Measurements from ENCODE around the gene ATP13A3.

ATP13A3 gene

GRCh38 chr3:194368918-194369317 is 117.9 kb downstream of the ATP13A3 start:
- DNase-seq = no peak

- DNase-seq = no peak
Measured at GRCh38 chr3:194367992-194368841, 118.6 kb downstream of the ATP13A3 start.

GRCh38 chr3:194365978-194366490 is 120.8 kb downstream of the ATP13A3 start:
- DNase-seq = no peak

GRCh38 chr3:194365526-194365925 is 121.3 kb downstream of the ATP13A3 start:
- no peak for DNase-seq

GRCh38 chr3:194364652-194365434 is 122.0 kb downstream of the ATP13A3 start:
- DNase-seq = no peak

GRCh38 chr3:194364314-194364651 is 122.5 kb downstream of the ATP13A3 start:
- DNase-seq = no peak

- DNase-seq = no peak
Measured at GRCh38 chr3:194360568-194360967, 126.2 kb downstream of the ATP13A3 start.

- DNase-seq = no peak
Measured at GRCh38 chr3:194357681-194358080, 129.1 kb downstream of the ATP13A3 start.

GRCh38 chr3:194355379-194355778 is 131.4 kb downstream of the ATP13A3 start:
- DNase-seq = no peak

- DNase-seq = no peak
Measured at GRCh38 chr3:194354315-194354714, 132.5 kb downstream of the ATP13A3 start.

Measured in activated T-cell treated with anti-CD3 and anti-CD28 coated beads for 4 hours (primary cell).